GM23248 (cell line): ENCODE data around the gene PANX2.

Experiments
- EZH2 ChIP-seq: fragments of 200-600 bp; sonication (generic); IDR thresholded peaks from 2 replicates; pipeline ENCODE4 v1.6.1; 2018; ENCODE audit warnings: antibody characterized with exemption, mild to moderate bottlenecking; ENCODE audit not compliant: insufficient read depth, poor library complexity, severe bottlenecking
- EZH2phosphoT487 ChIP-seq: fragments of 200-600 bp; sonication (generic); IDR thresholded peaks from 2 replicates; pipeline ENCODE4 v1.6.1; 2018; ENCODE audit warnings: antibody characterized with exemption, moderate library complexity, mild to moderate bottlenecking, low read depth; ENCODE audit not compliant: insufficient read depth

DNA sequence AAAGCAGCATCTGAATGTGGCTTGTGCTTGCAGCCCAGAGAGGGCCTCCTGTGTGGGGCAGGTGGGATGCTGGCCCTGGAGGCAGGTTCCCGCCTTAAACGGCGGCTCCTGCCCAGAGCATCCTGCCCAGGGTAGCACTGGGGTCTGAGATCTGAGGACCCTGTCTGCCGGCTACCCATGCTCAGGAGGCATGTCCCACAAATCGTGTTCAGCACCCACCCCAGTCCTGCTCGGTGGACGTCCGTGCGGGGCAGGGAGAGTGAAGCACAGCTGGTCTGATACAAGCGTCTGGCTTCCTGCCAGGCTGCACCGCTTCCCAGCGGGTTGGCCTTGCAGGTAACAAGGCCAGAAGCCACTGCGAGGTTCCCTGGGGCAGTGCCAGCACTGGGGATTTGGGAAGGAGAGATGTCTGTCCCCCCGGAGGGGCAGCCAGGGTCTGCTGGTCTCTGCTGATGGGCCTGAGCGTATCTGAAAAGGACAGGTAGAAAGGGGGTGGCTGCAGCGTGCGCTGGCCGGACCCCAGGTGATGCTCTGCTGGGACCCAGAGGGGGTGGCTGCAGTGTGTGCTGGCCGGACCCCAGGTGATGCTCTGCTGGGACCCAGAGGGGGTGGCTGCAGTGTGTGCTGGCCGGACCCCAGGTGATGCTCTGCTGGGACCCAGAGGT, 18.8 kb downstream of the PANX2 start:
- TF ChIP-seq EZH2 (no peak), EZH2phosphoT487 (no peak)
